Astrocyte (in vitro differentiated cells and primary cell): ENCODE data around the gene NAA15.

Source experiments
- EZH2 ChIP-seq: IDR thresholded peaks from 2 replicates; pipeline ENCODE4 v1.6.1; 2012; ENCODE audit warnings: mild to moderate bottlenecking, low read length, inconsistent platforms; ENCODE audit not compliant: insufficient read depth
- TF ChIP-seq, protein P1 (sequence below): IDR thresholded peaks from 2 replicates; pipeline ENCODE4 v1.5.1; 2011; ENCODE audit warnings: low read depth, mild to moderate bottlenecking, inconsistent platforms, low read length, moderate library complexity; ENCODE audit not compliant: insufficient read depth

- TF ChIP-seq, protein P1, sequence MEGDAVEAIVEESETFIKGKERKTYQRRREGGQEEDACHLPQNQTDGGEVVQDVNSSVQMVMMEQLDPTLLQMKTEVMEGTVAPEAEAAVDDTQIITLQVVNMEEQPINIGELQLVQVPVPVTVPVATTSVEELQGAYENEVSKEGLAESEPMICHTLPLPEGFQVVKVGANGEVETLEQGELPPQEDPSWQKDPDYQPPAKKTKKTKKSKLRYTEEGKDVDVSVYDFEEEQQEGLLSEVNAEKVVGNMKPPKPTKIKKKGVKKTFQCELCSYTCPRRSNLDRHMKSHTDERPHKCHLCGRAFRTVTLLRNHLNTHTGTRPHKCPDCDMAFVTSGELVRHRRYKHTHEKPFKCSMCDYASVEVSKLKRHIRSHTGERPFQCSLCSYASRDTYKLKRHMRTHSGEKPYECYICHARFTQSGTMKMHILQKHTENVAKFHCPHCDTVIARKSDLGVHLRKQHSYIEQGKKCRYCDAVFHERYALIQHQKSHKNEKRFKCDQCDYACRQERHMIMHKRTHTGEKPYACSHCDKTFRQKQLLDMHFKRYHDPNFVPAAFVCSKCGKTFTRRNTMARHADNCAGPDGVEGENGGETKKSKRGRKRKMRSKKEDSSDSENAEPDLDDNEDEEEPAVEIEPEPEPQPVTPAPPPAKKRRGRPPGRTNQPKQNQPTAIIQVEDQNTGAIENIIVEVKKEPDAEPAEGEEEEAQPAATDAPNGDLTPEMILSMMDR, result no peak
- no peak for TF ChIP-seq EZH2
Observed at GRCh38 chr4:139256349-139256748, 45.0 kb upstream of the NAA15 start.
